Upper lobe of left lung (tissue), 4 donors: ENCODE results near the gene HIC1.

Experiments used
- EP300 ChIP-seq, 4 donors: sonication (generic); formaldehyde crosslinking; IDR thresholded peaks; one replicate each; pipeline ENCODE4 v1.5.1; 2017; ENCODE audit warnings: antibody characterized with exemption in 4 of 4, control low read depth in 2 of 4
- POLR2A ChIP-seq, 4 donors: fragments of 450-650 bp; IDR thresholded peaks; one replicate each; pipeline ENCODE4 v1.5.1; 2016 to 2017; ENCODE audit warnings: antibody characterized with exemption in 4 of 4, mild to moderate bottlenecking in 2 of 4
- POLR2AphosphoS5 ChIP-seq, 2 donors: sonication (generic); formaldehyde crosslinking; IDR thresholded peaks; one replicate each; pipeline ENCODE4 v1.5.1; 2017; ENCODE audit warnings: antibody characterized with exemption in 2 of 2
- TF ChIP-seq, protein P1 (sequence below), 6 experiments: fragments of 450-650 bp in 4 of 6; fragments of 200-600 bp in 2 of 6; sonication (generic) in 2 of 6; IDR thresholded peaks; one replicate each; pipeline ENCODE4 v1.5.1; 2016 to 2019; ENCODE audit warnings: antibody characterized with exemption in 6 of 6

DNA sequence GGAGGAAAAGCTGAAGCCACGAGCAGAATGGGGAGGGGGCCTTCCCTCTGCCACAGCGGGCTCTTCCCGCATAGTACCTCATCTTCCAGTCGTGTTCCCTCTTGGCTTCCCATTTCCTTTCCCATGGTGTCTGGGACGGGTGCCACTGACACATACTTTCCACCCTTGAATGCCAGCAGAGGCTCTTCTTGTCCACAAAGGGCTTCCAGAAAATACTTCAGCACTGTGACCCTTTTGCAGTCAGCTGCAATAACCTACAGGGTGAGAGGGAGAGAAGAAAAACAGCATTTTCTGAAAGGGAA is 30.7 kb downstream of the HIC1 start:
- TF ChIP-seq, protein P1, sequence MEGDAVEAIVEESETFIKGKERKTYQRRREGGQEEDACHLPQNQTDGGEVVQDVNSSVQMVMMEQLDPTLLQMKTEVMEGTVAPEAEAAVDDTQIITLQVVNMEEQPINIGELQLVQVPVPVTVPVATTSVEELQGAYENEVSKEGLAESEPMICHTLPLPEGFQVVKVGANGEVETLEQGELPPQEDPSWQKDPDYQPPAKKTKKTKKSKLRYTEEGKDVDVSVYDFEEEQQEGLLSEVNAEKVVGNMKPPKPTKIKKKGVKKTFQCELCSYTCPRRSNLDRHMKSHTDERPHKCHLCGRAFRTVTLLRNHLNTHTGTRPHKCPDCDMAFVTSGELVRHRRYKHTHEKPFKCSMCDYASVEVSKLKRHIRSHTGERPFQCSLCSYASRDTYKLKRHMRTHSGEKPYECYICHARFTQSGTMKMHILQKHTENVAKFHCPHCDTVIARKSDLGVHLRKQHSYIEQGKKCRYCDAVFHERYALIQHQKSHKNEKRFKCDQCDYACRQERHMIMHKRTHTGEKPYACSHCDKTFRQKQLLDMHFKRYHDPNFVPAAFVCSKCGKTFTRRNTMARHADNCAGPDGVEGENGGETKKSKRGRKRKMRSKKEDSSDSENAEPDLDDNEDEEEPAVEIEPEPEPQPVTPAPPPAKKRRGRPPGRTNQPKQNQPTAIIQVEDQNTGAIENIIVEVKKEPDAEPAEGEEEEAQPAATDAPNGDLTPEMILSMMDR (IDR thresholded peaks at IDR 0.05), result no peak
- TF ChIP-seq EP300 (IDR thresholded peaks at IDR 0.05) (peak in 1 of 4 donors; percentile 27), POLR2A (IDR thresholded peaks at IDR 0.05) (no peak), POLR2AphosphoS5 (IDR thresholded peaks at IDR 0.05) (peak in 1 of 2 donors; percentile 56)
